GM12801 (cell line): ENCODE data around the gene AQP5.

Experiments used
- TF ChIP-seq, protein P1 (sequence below): IDR thresholded peaks from one replicate; pipeline ENCODE4 v1.5.1; 2011; ENCODE audit warnings: control low read depth; ENCODE audit not compliant: insufficient read length; ENCODE audit errors: extremely low read depth

Gene AQP5

DNA sequence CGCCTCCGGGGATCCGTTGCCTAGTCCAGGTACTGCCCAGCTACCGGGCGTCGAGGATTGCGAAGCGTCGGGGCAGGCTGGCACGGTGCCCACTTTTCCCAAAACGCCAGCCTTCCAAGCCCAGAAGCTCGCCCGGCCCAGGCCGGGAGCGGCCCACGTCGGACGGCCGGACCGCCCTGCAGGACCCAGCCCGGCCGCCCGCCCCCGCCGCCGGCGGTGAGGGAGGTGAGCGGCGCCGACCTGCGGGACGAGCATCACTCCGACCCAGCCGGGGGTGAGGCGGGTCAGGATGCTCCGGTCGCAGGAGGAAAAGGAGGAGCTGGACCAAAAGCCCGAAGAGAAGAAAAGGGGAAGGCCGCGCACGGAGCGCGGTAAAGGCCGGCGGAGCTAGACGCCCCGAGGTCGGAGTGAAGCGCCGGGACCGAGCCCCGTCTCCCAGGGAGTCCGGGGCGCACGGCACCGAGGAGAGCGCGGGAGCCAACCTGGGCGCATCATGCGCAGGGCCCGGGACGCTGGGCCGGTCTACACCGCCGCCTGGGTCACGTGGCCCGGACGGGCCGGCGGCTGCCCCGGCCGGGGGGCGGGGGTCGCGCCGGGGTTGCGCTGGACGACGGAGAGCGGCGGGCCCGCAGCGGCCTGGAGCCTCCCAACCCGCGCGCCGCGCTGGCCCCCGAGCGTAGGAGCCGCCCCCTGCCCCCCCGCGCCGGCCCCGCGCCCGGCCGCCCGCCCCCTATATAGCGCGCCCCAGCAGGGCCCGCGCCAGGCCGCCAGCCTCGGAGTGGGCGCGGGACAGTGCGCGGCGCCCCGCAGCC is at the start of gene AQP5:
TSS of gene AQP5 (plus strand) at position 762 of the 812 bp plus-strand sequence. CDS start 146 bp downstream, outside the sequence.
- TF ChIP-seq, protein P1, sequence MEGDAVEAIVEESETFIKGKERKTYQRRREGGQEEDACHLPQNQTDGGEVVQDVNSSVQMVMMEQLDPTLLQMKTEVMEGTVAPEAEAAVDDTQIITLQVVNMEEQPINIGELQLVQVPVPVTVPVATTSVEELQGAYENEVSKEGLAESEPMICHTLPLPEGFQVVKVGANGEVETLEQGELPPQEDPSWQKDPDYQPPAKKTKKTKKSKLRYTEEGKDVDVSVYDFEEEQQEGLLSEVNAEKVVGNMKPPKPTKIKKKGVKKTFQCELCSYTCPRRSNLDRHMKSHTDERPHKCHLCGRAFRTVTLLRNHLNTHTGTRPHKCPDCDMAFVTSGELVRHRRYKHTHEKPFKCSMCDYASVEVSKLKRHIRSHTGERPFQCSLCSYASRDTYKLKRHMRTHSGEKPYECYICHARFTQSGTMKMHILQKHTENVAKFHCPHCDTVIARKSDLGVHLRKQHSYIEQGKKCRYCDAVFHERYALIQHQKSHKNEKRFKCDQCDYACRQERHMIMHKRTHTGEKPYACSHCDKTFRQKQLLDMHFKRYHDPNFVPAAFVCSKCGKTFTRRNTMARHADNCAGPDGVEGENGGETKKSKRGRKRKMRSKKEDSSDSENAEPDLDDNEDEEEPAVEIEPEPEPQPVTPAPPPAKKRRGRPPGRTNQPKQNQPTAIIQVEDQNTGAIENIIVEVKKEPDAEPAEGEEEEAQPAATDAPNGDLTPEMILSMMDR: no peak

- TF ChIP-seq, protein P1: no peak
Observed at GRCh38 chr12:49912345-49913255, 49.1 kb upstream of the AQP5 start.

- TF ChIP-seq, protein P1: no peak
Observed at GRCh38 chr12:49916129-49916919, 45.3 kb upstream of the AQP5 start.

GRCh38 chr12:49917166-49917787 is 44.4 kb upstream of the AQP5 start:
- TF ChIP-seq, protein P1: no peak

- TF ChIP-seq, protein P1: no peak
Observed at GRCh38 chr12:49917788-49918173, 43.9 kb upstream of the AQP5 start.

GRCh38 chr12:49920241-49920914 is 41.3 kb upstream of the AQP5 start:
- TF ChIP-seq, protein P1: no peak
